Lower lobe of right lung (tissue), 2 donors: ENCODE results near the gene CHST3. TPM values are rescaled to one million over a fixed set of nuclear protein-coding genes. Genes with fewer than 3 reads are reported as not detected.
A peak's percentile ranks its signal among the peaks of the same experiment; 100 is the strongest.

ENCODE experiments used
- ATAC-seq, 2 donors: fragments of 200-7000 bp; cut with Tn5 transposase; one replicate each; pipeline ENCODE4 v1.9.1; 2020 to 2022; ENCODE audit warnings: mild to moderate bottlenecking in 2 of 2, moderate library complexity in 2 of 2
- DNase-seq: peaks from one replicate; pipeline ENCODE4 v3.0.0-alpha.2; 2020
- H3K27ac ChIP-seq: fragments of 200-600 bp; one replicate; pipeline ENCODE4 v1.8.0; 2022
- H3K27me3 ChIP-seq: fragments of 200-600 bp; one replicate; pipeline ENCODE4 v1.8.0; 2022; ENCODE audit warnings: low read depth
- H3K36me3 ChIP-seq: fragments of 200-600 bp; one replicate; pipeline ENCODE4 v1.8.0; 2022; ENCODE audit warnings: mild to moderate bottlenecking
- H3K4me1 ChIP-seq: fragments of 200-600 bp; one replicate; pipeline ENCODE4 v1.8.0; 2022
- H3K4me3 ChIP-seq: fragments of 200-600 bp; one replicate; pipeline ENCODE4 v1.8.0; 2022; ENCODE audit warnings: mild to moderate bottlenecking
- H3K9me3 ChIP-seq: fragments of 200-600 bp; one replicate; pipeline ENCODE4 v1.8.0; 2022
- CTCF ChIP-seq: fragments of 200-600 bp; IDR thresholded peaks from one replicate; pipeline ENCODE4 v1.8.0; 2022; ENCODE audit warnings: antibody characterized with exemption, mild to moderate bottlenecking
- intact Hi-C: fragments of 100-400 bp; cut with DNase I; formaldehyde crosslinking; loops from one replicate; pipeline ENCODE4 v1.11.0; 2022
- total RNA-seq: library from RNA; stranded (reverse); fragmentation: NEBNext Ultra II Directional; extraction: Animal tissue kit (Norgen Biotek cat#: 25700); gene quantifications from one replicate; pipeline ENCODE4 v1.2.1, GENCODE V29; 2021
- donor health status: DM: no; HTN: yes; CAD: no; lungs with severe emphysema.

The CHST3 gene
- total RNA-seq, 1 donor from 2014 or later: 12.0 TPM

- Histone ChIP-seq H3K4me1 (no peaks in the 10 kb centered on the region), H3K9me3 (no peaks in the 10 kb centered on the region), H3K27ac (no peak overlapping the region), H3K36me3 (no peaks in the 10 kb centered on the region), H3K4me3 (no peak overlapping the region), H3K27me3 (no peaks in the 10 kb centered on the region)
- ATAC-seq: no peak
- no peak for TF ChIP-seq CTCF
- no peak for DNase-seq
- intact Hi-C loops: no loop called here
Measured at GRCh38 chr10:71931295-71931694, 32.9 kb upstream of the CHST3 start.

GRCh38 chr10:71933651-71934050 lies 30.5 kb upstream of the CHST3 start:
- no peaks in the 10 kb centered on the region for H3K36me3 ChIP-seq
- ATAC-seq (no peak), DNase-seq (no peak)
- H3K27me3 ChIP-seq: no peaks in the 10 kb centered on the region
- TF ChIP-seq CTCF: no peak
- H3K4me3 ChIP-seq: no peak overlapping the region
- H3K4me1 ChIP-seq: no peaks in the 10 kb centered on the region
- intact Hi-C loops: no loop called here
- H3K9me3 ChIP-seq: no peaks in the 10 kb centered on the region
- no peak overlapping the region for H3K27ac ChIP-seq

GRCh38 chr10:71938211-71938610 lies 26.0 kb upstream of the CHST3 start:
- no peak for TF ChIP-seq CTCF
- intact Hi-C loops: no loop called here
- Histone ChIP-seq H3K27ac (no peak overlapping the region), H3K4me3 (no peak overlapping the region), H3K9me3 (no peaks in the 10 kb centered on the region), H3K36me3 (no peaks in the 10 kb centered on the region), H3K27me3 (no peaks in the 10 kb centered on the region), H3K4me1 (no peaks in the 10 kb centered on the region)
- ATAC-seq: no peak
- DNase-seq: no peak

GRCh38 chr10:71939304-71939703 lies 24.9 kb upstream of the CHST3 start:
- intact Hi-C loops: no loop called here
- H3K27me3 ChIP-seq: no peaks in the 10 kb centered on the region
- no peak overlapping the region for H3K27ac ChIP-seq
- DNase-seq (peak; percentile 51), ATAC-seq (no peak)
- no peak overlapping the region for H3K4me3 ChIP-seq
- no peak for TF ChIP-seq CTCF
- no peaks in the 10 kb centered on the region for H3K36me3 ChIP-seq
- H3K4me1 ChIP-seq: no peaks in the 10 kb centered on the region
- H3K9me3 ChIP-seq: peaks cover 8% of the 10 kb centered on the region

- TF ChIP-seq CTCF: no peak
- no peak for ATAC-seq
- Histone ChIP-seq H3K27me3 (no peaks in the 10 kb centered on the region), H3K27ac (no peak overlapping the region), H3K36me3 (no peaks in the 10 kb centered on the region), H3K4me1 (no peaks in the 10 kb centered on the region), H3K9me3 (peaks cover 14% of the 10 kb centered on the region), H3K4me3 (no peak overlapping the region)
- intact Hi-C loops: no loop called here
- no peak for DNase-seq
Measured at GRCh38 chr10:71939861-71940474, 24.2 kb upstream of the CHST3 start.
